Epithelial cell of proximal tubule (primary cell): ENCODE measurements around the gene NDUFB8. TPM values are rescaled to one million over a fixed set of nuclear protein-coding genes. Genes with fewer than 3 reads are reported as not detected.

Experiments
- DNase-seq: peaks from one replicate; pipeline ENCODE4 v3.0.0-alpha.2; 2011; ENCODE audit warnings: low read depth
- H3K4me3 ChIP-seq: 2 replicates; pipeline ENCODE4 v1.5.1; 2011; ENCODE audit warnings: low read depth, mild to moderate bottlenecking, low read length
- total RNA-seq: library from RNA; depleted of rRNA; stranded (reverse); fragments of >200 nt; gene quantifications from 2 replicates; pipeline ENCODE4 v1.2.3, GENCODE V29; 2015
- TF ChIP-seq, protein P1 (sequence below): conservative IDR thresholded peaks from 2 replicates; pipeline ENCODE4 v1.5.1; 2012; ENCODE audit warnings: low read depth, mild to moderate bottlenecking, low read length

The NDUFB8 gene
- total RNA-seq, 1 donor from 2014 or later = 269 TPM

DNA sequence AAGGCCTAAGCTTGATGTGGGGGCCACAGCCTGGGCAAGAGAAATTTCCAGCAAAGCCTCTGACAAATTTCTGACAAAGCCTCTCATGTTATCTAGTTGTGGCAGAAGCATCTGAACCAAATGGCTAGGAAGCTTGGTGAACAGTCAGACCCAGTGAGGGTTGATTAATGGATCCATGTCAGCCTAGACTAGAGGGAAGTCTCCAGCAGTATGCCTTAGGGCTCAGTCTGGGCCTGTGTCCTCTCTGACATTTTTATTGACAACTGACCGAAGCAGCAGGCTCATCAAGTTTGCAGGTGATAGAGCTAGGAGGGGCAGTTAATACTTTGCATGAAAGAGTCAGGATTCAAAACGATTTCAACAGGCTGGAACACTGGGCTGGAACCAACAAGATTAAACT, 31.3 kb upstream of the NDUFB8 start:
- no peak for DNase-seq
- no peak overlapping the region for H3K4me3 ChIP-seq
- TF ChIP-seq, protein P1, sequence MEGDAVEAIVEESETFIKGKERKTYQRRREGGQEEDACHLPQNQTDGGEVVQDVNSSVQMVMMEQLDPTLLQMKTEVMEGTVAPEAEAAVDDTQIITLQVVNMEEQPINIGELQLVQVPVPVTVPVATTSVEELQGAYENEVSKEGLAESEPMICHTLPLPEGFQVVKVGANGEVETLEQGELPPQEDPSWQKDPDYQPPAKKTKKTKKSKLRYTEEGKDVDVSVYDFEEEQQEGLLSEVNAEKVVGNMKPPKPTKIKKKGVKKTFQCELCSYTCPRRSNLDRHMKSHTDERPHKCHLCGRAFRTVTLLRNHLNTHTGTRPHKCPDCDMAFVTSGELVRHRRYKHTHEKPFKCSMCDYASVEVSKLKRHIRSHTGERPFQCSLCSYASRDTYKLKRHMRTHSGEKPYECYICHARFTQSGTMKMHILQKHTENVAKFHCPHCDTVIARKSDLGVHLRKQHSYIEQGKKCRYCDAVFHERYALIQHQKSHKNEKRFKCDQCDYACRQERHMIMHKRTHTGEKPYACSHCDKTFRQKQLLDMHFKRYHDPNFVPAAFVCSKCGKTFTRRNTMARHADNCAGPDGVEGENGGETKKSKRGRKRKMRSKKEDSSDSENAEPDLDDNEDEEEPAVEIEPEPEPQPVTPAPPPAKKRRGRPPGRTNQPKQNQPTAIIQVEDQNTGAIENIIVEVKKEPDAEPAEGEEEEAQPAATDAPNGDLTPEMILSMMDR = no peak

DNA sequence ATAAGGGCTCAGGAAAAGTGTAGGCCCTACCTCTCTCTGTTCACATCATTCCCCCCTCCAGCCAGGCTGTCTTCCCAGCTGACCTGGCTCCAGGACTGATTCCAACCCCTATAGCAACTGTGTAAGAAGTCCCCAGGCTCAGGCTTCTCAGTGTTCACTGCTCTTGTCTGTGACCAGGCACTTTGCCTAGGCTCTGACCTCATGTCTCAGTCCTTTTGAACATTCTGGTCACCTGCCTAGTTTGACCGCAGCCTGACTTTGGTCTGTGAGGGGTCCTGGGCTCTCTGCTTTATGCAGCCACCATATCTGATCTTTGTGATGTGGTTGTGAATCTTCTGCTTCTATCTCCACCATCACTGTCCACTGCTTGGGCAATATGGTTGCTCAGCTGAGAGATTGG, 30.6 kb upstream of the NDUFB8 start:
- H3K4me3 ChIP-seq = no peak overlapping the region
- TF ChIP-seq, protein P1 = no peak
- no peak for DNase-seq

DNA sequence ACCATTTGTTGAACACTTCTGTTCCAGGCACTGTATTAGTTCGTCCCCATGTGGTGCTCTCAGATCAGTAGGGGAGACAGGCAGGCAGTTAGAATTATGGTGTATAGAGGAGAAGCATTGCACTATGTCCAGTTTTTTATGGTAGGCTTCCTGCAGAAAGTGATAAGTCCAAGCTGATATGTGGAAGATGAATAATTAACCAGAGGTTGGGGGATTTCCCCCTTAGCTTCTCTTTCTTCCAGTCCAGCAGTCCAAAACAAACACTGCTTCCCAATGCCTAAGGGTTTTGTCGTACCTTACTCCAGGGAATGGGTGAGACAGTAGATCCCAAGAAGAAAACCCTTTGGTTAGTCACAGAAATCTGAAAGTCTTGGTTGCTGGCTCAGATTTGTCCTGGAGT, 25.2 kb upstream of the NDUFB8 start:
- TF ChIP-seq, protein P1 = no peak
- H3K4me3 ChIP-seq = no peak overlapping the region
- DNase-seq = peak; percentile 52

DNA sequence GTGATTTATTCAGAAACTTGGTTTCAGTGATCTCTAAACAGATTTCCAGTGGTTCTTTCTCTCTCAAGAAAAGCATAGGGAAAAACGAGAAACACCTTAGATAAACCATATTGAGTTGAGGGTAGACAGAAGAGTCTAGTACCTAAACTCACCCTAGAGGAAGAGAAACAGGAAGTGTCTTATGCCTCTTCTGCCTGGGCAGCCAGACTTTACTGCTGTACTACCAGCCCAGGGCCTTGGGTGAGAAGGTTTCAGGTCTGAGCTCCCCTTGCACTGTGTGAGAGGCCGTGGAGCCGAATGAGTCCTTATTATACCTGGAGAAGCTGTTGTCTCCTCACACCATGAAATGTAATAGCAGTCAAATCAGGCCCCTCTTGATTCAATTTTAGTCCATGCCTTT, 24.3 kb upstream of the NDUFB8 start:
- H3K4me3 ChIP-seq = no peak overlapping the region
- TF ChIP-seq, protein P1 = no peak
- DNase-seq = no peak

DNA sequence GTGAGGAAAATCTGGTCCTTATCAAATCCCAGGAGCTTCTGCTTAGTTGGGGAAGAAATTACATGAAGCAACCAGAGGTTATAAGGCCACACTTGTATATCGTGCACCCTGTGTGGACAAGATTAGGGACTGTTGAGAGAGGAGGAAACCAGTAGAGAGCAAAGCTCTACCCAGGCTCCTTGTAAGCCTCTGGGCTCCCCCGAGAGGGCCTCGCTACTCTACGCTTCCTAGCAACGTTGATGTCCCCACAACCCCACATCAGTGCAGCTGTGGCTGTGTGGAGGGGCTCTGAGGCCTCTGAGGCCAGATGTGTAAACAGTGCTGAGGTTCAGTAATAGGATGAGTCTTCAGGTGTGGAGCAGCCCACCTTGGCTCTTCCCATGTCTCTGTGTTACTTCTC, 22.1 kb upstream of the NDUFB8 start:
- no peak for DNase-seq
- TF ChIP-seq, protein P1 = no peak

DNA sequence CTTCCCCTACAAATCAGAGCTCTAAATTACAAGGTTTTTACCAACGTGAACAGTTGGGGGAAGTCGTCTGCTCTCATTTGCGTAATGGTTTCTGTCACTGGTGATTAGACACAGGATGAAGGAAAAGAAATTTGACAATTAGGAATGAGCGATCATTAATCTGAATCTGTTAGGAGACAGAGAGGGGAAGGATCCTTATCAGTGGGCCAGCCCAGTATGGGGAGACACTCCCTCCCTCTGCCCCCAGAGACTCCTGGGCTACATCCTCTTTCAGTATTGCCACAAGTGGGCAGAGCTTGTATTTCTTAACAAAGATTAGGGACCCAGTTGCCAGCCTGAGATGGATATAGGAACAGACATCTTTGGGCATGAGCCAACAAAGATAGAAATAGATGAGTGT, 21.5 kb upstream of the NDUFB8 start:
- no peak for DNase-seq
- TF ChIP-seq, protein P1 = no peak
- no peak overlapping the region for H3K4me3 ChIP-seq

More for the DNA sequence above, 22.1 kb upstream of the NDUFB8 start:
- no peak overlapping the region for H3K4me3 ChIP-seq

DNA sequence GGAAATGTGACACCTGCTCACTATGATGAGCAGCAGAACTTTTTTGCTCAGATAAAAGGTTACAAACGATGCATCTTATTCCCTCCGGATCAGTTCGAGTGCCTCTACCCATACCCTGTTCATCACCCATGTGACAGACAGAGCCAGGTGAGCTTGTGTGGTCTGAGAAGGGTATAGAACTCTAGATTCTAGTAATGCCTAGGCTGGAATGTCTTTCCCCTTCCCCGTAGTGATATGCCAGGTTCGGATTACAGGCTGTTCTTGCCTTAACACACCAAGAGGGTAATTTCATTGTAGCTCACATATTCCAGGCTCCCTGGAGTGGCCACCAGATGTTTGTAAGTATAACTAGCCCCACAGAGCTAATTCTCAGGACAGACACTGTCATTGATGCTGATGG, 15.3 kb upstream of the NDUFB8 start:
- DNase-seq = no peak
- TF ChIP-seq, protein P1 = no peak

More for the DNA sequence above, 15.3 kb upstream of the NDUFB8 start:
- no peak overlapping the region for H3K4me3 ChIP-seq
